ENCODE measurements around the gene NPY5R.

DNA sequence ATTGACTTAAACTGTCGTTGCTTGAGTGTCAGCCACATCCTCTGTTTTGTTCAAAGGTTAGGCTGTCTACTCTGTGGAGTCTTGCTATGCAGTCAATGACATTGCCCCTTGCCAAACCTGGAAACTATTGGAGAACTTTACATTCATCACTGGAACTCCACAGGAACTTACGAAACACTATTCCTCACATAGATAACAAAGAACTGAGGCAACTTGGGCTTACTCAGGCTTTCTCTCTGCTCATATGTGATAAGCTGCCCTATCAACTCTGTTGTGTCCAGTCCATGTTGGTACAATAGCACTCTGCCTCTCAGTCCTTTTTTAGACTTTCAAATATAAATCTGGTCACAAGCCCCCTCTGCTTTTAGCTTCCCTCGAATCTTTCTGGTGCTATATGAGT lies 9.4 kb downstream of the NPY5R start:
- TF ChIP-seq, protein P1, sequence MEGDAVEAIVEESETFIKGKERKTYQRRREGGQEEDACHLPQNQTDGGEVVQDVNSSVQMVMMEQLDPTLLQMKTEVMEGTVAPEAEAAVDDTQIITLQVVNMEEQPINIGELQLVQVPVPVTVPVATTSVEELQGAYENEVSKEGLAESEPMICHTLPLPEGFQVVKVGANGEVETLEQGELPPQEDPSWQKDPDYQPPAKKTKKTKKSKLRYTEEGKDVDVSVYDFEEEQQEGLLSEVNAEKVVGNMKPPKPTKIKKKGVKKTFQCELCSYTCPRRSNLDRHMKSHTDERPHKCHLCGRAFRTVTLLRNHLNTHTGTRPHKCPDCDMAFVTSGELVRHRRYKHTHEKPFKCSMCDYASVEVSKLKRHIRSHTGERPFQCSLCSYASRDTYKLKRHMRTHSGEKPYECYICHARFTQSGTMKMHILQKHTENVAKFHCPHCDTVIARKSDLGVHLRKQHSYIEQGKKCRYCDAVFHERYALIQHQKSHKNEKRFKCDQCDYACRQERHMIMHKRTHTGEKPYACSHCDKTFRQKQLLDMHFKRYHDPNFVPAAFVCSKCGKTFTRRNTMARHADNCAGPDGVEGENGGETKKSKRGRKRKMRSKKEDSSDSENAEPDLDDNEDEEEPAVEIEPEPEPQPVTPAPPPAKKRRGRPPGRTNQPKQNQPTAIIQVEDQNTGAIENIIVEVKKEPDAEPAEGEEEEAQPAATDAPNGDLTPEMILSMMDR (IDR thresholded peaks at IDR 0.05 in 2 of 3, conservative IDR thresholded peaks at IDR 0.05 in 1 of 3; ENCODE audit: borderline replicate concordance in 1 of 3, insufficient read depth in 1 of 3, low read depth in 2 of 3, low read length in 2 of 3), result no peak
- no peak for TF ChIP-seq POLR2A (IDR thresholded peaks at IDR 0.05; ENCODE audit: borderline replicate concordance, extremely low read depth, insufficient read depth, insufficient read length)
- TF ChIP-seq POLR2AphosphoS5 (IDR thresholded peaks at IDR 0.05; ENCODE audit: low read depth, low read length), result no peak
- TF ChIP-seq EZH2phosphoT487 (IDR thresholded peaks at IDR 0.05; ENCODE audit: borderline replicate concordance), result no peak
- TF ChIP-seq YY1 (IDR thresholded peaks at IDR 0.05; ENCODE audit: extremely low read depth, insufficient replicate concordance, low read depth, low read length), result no peak

All from HCT116 (cell line).